GM19372 (cell line): ENCODE data around the gene SIGLEC7.

ENCODE experiments used
- ATAC-seq: cut with Tn5 transposase; IDR thresholded peaks from one replicate; pipeline ENCODE4 v1.9.1; 2021; ENCODE audit warnings: mild to moderate bottlenecking, low read depth, moderate library complexity; ENCODE audit not compliant: unreplicated experiment

The SIGLEC7 gene

GRCh38 chr19:51116736-51117286 is 25.3 kb upstream of the SIGLEC7 start:
- ATAC-seq: no peak

GRCh38 chr19:51119101-51119500 is 23.0 kb upstream of the SIGLEC7 start:
- ATAC-seq: no peak

GRCh38 chr19:51119611-51120010 is 22.5 kb upstream of the SIGLEC7 start:
- ATAC-seq: no peak

GRCh38 chr19:51120160-51120559 is 21.9 kb upstream of the SIGLEC7 start:
- ATAC-seq: no peak

GRCh38 chr19:51121257-51121656 is 20.8 kb upstream of the SIGLEC7 start:
- no peak for ATAC-seq

GRCh38 chr19:51122112-51122981 is 19.8 kb upstream of the SIGLEC7 start:
- no peak for ATAC-seq

- ATAC-seq: no peak
Observed at GRCh38 chr19:51123381-51123800, 18.7 kb upstream of the SIGLEC7 start.

GRCh38 chr19:51123802-51124201 is 18.3 kb upstream of the SIGLEC7 start:
- ATAC-seq: no peak

- no peak for ATAC-seq
Observed at GRCh38 chr19:51124216-51124615, 17.9 kb upstream of the SIGLEC7 start.

- ATAC-seq: no peak
Observed at GRCh38 chr19:51124729-51125128, 17.4 kb upstream of the SIGLEC7 start, which contains the start of gene SIGLEC9. TSS of gene SIGLEC9 (plus strand) at chr19:51124906. CDS start at chr19:51124975, 69 bp downstream.

GRCh38 chr19:51125421-51126075 is 16.6 kb upstream of the SIGLEC7 start:
- ATAC-seq: no peak

- no peak for ATAC-seq
Observed at GRCh38 chr19:51127032-51127431, 15.1 kb upstream of the SIGLEC7 start.

- no peak for ATAC-seq
Observed at GRCh38 chr19:51127755-51128154, 14.3 kb upstream of the SIGLEC7 start.

- ATAC-seq: no peak
Observed at GRCh38 chr19:51128227-51128626, 13.9 kb upstream of the SIGLEC7 start.

GRCh38 chr19:51129716-51130115 is 12.4 kb upstream of the SIGLEC7 start:
- ATAC-seq: no peak

- no peak for ATAC-seq
Observed at GRCh38 chr19:51131780-51132680, 10.1 kb upstream of the SIGLEC7 start.

- no peak for ATAC-seq
Observed at GRCh38 chr19:51135004-51135403, 7.1 kb upstream of the SIGLEC7 start.

GRCh38 chr19:51135986-51136762 is 5.9 kb upstream of the SIGLEC7 start:
- ATAC-seq: no peak

GRCh38 chr19:51136851-51137551 is 5.1 kb upstream of the SIGLEC7 start:
- ATAC-seq: no peak
